Dendritic cell treated with granulocyte-macrophage colony-stimulating factor and Interleukin-4, amounts not matched to agents 40 ng/mL and 50 ng/mL, for 4 days (primary cell): ENCODE results near the gene TBC1D19.
"Not testable (repeated sequence)": the region's sequence is repeated elsewhere in the genome, so short reads cannot be mapped to it uniquely, and the experiment has no call there.

Experiments
- H3K27ac Mint-ChIP-seq: one replicate; pipeline ENCODE4 v1.8.0; 2022; ENCODE audit warnings: mild to moderate bottlenecking, mixed read lengths
- H3K27me3 Mint-ChIP-seq: one replicate; pipeline ENCODE4 v1.8.0; 2022; ENCODE audit warnings: mild to moderate bottlenecking, mixed read lengths
- H3K36me3 Mint-ChIP-seq: one replicate; pipeline ENCODE4 v1.8.0; 2022; ENCODE audit warnings: low read depth, mixed read lengths
- H3K4me1 Mint-ChIP-seq: one replicate; pipeline ENCODE4 v1.8.0; 2022; ENCODE audit warnings: low read depth, mixed read lengths
- H3K4me3 Mint-ChIP-seq: one replicate; pipeline ENCODE4 v1.8.0; 2022; ENCODE audit warnings: mild to moderate bottlenecking, moderate library complexity, mixed read lengths
- H3K9me3 Mint-ChIP-seq: one replicate; pipeline ENCODE4 v1.8.0; 2022; ENCODE audit warnings: mixed read lengths
- intact Hi-C: fragments of 100-400 bp; cut with micrococcal nuclease; formaldehyde crosslinking; loops from one replicate; pipeline ENCODE4 v1.15.0; 2022

Gene TBC1D19

DNA sequence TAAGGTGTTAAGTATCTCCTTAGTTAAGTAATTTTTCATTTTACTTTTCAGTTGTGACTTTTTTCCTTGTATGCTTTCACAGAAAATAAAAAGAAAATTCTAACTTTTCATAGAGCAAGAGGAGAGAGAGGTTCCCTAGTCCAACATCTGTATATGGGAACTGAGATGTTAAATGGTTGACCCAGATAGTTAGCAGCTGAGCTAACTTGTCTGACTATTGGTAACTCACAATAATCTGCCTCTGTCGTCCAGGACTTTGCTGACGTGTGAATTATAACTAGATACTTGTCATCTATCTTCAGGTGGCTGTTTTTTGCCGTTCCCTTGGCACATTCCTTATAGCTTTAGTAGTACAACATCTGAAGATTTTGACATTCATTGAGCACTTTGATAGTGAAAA lies 29.9 kb downstream of the TBC1D19 start:
- intact Hi-C loops, result no loop called here
- Mint-ChIP-seq H3K9me3 (no peaks in the 10 kb centered on the region), H3K27me3 (no peaks in the 10 kb centered on the region), H3K4me3 (no peak overlapping the region), H3K4me1 (peaks cover 6% of the 10 kb centered on the region), H3K36me3 (no peaks in the 10 kb centered on the region), H3K27ac (no peak overlapping the region)

DNA sequence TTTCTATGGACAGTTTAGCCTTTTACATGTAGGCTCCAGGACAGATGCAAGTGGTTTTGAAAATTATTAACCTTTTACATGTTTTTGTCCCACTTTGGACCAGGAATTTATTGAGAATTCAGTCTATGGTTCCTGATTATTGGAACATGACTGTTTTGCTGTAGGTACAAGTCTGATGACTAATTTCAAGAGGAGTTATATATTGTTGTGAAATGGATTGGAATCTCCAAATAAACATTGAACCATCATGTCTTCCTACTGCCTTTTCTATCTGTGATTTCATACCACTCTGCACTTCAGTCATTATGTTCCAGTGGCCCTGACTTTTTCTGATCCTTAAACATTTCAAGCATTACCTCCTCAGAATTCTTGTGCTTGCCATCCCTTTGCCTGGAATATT lies 35.9 kb downstream of the TBC1D19 start:
- peaks cover 13% of the 10 kb centered on the region for H3K4me1 Mint-ChIP-seq
- H3K27ac Mint-ChIP-seq, result no peak overlapping the region
- H3K27me3 Mint-ChIP-seq, result no peaks in the 10 kb centered on the region
- H3K36me3 Mint-ChIP-seq, result no peaks in the 10 kb centered on the region
- H3K9me3 Mint-ChIP-seq, result no peaks in the 10 kb centered on the region
- H3K4me3 Mint-ChIP-seq, result no peak overlapping the region
- intact Hi-C loops, result no loop called here

DNA sequence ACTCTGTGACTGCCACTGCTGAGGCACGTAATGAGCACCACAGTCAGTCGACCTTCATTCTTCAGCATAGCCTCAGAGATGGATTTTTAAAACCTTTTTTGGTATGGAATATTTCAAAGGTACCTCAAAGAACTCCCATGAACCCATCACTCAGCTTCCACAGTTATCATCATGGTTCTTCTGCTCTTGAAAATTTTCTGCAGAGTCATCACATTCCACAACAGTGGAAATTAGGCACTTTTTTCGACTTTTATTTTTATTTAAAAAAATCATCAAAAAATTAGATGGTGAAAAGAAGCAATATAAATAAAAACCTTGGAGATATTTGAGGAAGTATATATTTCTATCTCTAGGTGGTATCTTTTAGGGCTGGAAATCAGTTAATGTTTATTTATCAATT lies 37.5 kb downstream of the TBC1D19 start:
- intact Hi-C loops, result no loop called here
- H3K9me3 Mint-ChIP-seq, result no peaks in the 10 kb centered on the region
- no peaks in the 10 kb centered on the region for H3K36me3 Mint-ChIP-seq
- no peaks in the 10 kb centered on the region for H3K27me3 Mint-ChIP-seq
- no peak overlapping the region for H3K27ac Mint-ChIP-seq
- H3K4me1 Mint-ChIP-seq, result peaks cover 21% of the 10 kb centered on the region
- H3K4me3 Mint-ChIP-seq, result no peak overlapping the region

DNA sequence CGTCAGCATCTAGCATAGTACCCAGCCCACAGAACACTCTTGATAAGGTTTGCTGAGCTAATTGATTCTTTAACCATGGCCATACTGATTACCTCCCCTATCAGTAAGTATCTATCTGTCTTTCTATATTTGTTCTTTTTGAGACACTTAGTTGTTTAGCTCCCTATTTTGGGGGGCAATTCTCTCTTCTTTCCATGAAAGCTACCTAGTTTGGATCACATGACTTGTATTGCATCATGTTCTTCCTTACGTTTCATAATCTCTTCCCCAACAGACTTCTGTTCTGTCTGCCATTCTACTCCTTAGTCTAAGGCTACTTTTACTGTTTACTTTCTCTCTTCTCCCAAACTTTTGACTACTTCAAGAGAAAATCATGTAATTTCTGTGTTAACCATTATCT lies 39.0 kb downstream of the TBC1D19 start:
- no peaks in the 10 kb centered on the region for H3K36me3 Mint-ChIP-seq
- intact Hi-C loops, result no loop called here
- H3K27ac Mint-ChIP-seq, result no peak overlapping the region
- H3K27me3 Mint-ChIP-seq, result no peaks in the 10 kb centered on the region
- no peak overlapping the region for H3K4me3 Mint-ChIP-seq
- no peaks in the 10 kb centered on the region for H3K9me3 Mint-ChIP-seq
- H3K4me1 Mint-ChIP-seq, result peaks cover 21% of the 10 kb centered on the region

DNA sequence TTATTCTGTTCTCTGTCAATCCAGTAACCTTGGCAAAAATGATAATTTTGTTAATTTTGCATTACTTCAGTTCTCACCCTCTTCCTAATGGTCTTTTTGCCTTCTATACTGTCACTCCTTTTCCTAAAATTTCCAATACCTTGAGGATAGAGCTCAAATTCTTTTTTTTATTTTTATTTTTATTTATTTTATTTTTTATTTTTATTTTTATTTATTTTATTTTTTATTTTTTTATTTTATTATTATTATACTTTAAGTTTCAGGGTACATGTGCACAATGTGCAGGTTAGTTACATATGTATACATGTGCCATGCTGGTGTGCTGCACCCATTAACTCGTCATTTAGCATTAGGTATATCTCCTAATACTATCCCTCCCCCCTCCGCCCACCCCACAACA lies 42.8 kb downstream of the TBC1D19 start:
- H3K27ac Mint-ChIP-seq, H3K4me3 Mint-ChIP-seq, intact Hi-C loops, H3K36me3 Mint-ChIP-seq, H3K9me3 Mint-ChIP-seq, H3K27me3 Mint-ChIP-seq: not testable (repeated sequence)
- peaks cover 21% of the 10 kb centered on the region for H3K4me1 Mint-ChIP-seq

DNA sequence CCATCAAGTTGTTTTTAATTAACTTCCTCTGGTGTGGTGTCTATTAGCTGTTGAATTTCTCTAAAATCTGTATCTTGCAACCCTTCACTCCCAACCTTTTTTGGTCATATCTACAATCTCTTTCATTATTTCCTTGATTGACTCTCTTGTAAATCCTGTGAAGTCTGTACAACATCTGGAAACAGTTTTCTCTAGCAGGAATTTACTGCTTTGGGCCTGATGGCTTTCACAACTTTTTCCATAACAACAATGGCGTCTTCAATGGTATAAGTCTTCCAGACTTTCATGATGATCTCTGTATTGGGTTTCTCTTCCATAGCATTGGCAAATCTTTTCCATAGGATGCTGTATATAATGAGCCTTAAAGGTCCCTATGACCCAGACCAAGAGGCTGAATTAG lies 49.0 kb downstream of the TBC1D19 start:
- H3K4me1 Mint-ChIP-seq, result no peaks in the 10 kb centered on the region
- no peaks in the 10 kb centered on the region for H3K9me3 Mint-ChIP-seq
- H3K36me3 Mint-ChIP-seq, result no peaks in the 10 kb centered on the region
- no peak overlapping the region for H3K27ac Mint-ChIP-seq
- no peak overlapping the region for H3K4me3 Mint-ChIP-seq
- H3K27me3 Mint-ChIP-seq, result no peaks in the 10 kb centered on the region
- intact Hi-C loops, result no loop called here

DNA sequence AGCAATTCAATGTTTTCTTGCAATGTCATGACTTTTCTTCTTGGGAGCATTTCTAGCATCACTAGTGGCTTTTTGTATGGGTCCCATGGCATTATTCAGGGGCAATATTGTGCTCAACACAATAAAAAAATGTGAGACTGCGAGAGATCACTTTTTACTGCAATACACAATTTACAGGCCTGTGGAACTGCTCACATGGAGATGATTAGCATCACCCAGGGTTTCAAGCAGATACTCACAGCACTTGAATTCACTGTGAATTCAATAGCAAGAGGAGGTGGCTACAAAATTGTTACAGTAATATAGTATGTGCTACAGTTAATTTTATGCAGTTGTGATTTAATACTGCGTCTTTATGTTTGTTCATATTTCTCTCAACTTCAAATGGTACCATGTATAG lies 50.4 kb downstream of the TBC1D19 start:
- no peaks in the 10 kb centered on the region for H3K9me3 Mint-ChIP-seq
- no peaks in the 10 kb centered on the region for H3K36me3 Mint-ChIP-seq
- H3K4me3 Mint-ChIP-seq, result no peak overlapping the region
- no peaks in the 10 kb centered on the region for H3K4me1 Mint-ChIP-seq
- no peak overlapping the region for H3K27ac Mint-ChIP-seq
- no peaks in the 10 kb centered on the region for H3K27me3 Mint-ChIP-seq
- intact Hi-C loops, result no loop called here

DNA sequence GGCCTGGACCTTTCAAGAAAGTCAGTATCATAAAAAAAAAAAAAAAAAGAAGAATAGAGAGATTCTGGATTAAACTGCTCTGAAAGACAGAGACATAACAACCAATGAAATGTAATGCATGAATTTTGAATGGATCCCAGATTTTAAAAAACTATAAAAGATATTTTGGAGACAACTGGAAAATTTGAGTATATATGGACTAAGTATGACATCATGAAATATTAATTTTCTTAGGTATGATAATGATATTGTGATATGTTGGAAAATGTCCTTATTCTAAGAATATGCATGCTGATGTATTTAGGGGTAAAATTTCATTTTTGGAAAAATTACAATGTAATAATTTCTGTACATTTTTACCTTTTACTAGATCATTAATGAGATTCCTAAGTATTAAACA lies 52.6 kb downstream of the TBC1D19 start:
- Mint-ChIP-seq H3K4me1 (no peaks in the 10 kb centered on the region), H3K27me3 (no peaks in the 10 kb centered on the region), H3K36me3 (peaks cover 12% of the 10 kb centered on the region), H3K9me3 (no peaks in the 10 kb centered on the region), H3K27ac (no peak overlapping the region), H3K4me3 (no peak overlapping the region)
- intact Hi-C loops, result no loop called here

DNA sequence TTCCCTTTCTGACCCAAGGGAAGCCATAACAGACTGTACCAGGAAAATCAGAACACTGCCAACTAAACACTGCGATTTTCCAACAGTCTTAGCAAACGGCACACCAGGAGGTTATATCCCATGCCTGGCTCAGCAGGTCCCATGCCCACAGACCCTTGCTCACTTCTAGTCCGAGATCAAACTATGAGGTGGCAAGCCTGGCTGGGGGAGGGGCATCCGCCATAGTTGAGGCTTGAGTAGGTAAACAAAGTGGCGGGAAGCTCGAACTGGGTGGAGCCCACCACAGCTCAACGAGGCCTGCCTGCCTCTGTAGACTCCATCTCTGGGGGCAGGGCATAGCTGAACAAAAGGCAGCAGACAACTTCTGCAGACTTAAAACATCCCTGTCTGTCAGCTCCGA lies 56.8 kb downstream of the TBC1D19 start:
- H3K4me1 Mint-ChIP-seq, H3K27ac Mint-ChIP-seq, intact Hi-C loops, H3K9me3 Mint-ChIP-seq, H3K27me3 Mint-ChIP-seq, H3K4me3 Mint-ChIP-seq: not testable (repeated sequence)
- H3K36me3 Mint-ChIP-seq, result peaks cover 12% of the 10 kb centered on the region

DNA sequence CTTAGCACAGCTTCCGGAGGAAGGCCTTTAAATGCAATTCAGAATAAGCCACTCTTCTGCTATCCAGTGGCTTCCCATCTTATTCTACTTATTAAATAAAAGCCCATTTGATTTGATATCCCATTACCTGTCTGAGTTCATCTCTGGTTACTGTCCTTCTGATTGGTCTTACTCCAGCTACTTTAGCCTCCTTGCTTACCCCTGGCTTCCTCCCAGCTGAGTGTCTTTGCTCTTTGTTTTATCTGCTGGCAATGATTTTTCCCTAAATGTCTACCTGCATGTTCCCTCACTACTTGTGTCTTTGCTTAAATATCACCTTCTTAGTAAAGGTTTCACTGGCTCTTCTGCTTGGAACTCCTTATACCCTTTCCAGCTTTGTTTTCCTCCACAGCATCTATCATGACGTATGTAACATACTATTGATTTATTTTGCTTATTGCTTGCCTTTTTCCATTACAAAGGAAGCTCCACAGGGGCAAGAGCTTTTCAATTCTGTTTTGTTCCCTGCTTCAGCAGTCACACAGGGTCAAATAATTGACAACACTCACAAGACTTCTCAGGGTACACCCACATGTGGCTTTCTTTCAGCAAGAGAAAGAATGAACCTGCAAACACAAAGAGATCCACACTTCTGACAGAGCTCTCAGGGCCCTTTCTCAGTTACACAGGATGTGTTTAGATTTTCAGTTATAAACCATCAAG lies 63.8 kb downstream of the TBC1D19 start:
- intact Hi-C loops, result no loop called here
- Mint-ChIP-seq H3K4me1 (no peaks in the 10 kb centered on the region), H3K36me3 (no peaks in the 10 kb centered on the region), H3K27ac (no peak overlapping the region), H3K9me3 (peaks cover 5% of the 10 kb centered on the region), H3K4me3 (no peak overlapping the region), H3K27me3 (no peaks in the 10 kb centered on the region)

DNA sequence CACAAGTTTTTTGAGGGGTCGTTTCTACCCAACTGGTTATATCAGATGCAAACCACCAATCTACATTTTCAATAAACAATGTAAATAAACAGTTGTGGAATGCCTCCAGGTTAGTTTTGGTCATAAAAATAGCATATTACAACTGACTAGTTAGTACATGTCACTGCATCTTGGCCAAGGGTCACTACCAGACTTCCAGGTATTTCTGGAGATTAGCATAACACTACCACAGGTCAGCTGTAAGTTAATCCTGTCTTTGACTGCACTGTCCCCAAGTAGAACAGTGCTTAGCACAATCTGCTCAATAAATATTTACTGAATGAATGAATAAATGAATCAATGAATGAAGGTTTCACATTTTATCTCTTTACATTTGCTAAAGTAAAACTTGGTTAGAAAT lies 64.4 kb downstream of the TBC1D19 start:
- no peaks in the 10 kb centered on the region for H3K36me3 Mint-ChIP-seq

DNA sequence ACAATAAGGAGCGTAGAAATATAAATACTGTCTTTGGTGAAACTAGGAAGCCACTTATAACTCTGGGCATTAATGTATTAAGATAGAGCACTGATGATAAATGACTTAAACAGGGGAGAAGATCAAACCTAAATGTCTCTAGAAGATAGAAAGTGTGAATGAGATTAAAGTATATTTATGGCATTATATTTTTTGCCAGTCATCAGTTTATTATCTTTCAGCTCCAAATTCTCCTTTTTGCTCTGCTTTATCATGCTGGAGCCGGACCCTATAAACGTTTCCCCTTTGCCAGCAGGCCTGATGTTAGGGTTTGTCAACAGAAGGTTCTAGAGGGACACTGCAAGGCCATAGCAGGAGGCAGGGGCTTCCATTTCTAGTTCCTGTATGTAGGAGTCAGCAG lies 76.4 kb downstream of the TBC1D19 start:
- Mint-ChIP-seq H3K36me3 (no peaks in the 10 kb centered on the region), H3K27ac (no peak overlapping the region), H3K27me3 (no peaks in the 10 kb centered on the region), H3K9me3 (no peaks in the 10 kb centered on the region), H3K4me3 (no peak overlapping the region), H3K4me1 (no peaks in the 10 kb centered on the region)
- intact Hi-C loops, result no loop called here

More for the DNA sequence above, 64.4 kb downstream of the TBC1D19 start:
- Mint-ChIP-seq H3K4me1 (no peaks in the 10 kb centered on the region), H3K9me3 (peaks cover 10% of the 10 kb centered on the region), H3K4me3 (no peak overlapping the region), H3K27ac (no peak overlapping the region), H3K27me3 (no peaks in the 10 kb centered on the region)
- intact Hi-C loops, result no loop called here

DNA sequence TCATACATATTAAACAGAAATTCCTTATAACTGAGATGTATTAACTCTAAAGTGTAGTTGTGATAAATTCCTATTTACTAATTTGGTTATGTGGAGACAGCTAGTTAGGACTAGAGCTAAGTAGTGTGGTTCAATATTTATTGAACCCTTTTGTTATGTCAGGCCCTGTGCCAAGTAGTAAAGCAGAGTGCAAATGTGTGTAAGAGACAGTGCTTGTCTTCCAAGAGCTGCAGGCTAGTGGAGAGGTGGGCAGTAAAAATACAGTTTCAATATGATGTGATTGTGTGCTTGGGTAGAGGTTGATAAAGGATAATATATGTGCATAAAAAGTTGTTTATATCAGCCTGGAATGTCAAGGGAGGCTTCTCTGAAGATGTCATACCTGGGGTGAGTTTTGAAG lies 80.0 kb downstream of the TBC1D19 start:
- no peaks in the 10 kb centered on the region for H3K4me1 Mint-ChIP-seq
- H3K4me3 Mint-ChIP-seq, result no peak overlapping the region
- H3K36me3 Mint-ChIP-seq, result no peaks in the 10 kb centered on the region
- no peaks in the 10 kb centered on the region for H3K9me3 Mint-ChIP-seq
- intact Hi-C loops, result no loop called here
- no peak overlapping the region for H3K27ac Mint-ChIP-seq
- H3K27me3 Mint-ChIP-seq, result no peaks in the 10 kb centered on the region

DNA sequence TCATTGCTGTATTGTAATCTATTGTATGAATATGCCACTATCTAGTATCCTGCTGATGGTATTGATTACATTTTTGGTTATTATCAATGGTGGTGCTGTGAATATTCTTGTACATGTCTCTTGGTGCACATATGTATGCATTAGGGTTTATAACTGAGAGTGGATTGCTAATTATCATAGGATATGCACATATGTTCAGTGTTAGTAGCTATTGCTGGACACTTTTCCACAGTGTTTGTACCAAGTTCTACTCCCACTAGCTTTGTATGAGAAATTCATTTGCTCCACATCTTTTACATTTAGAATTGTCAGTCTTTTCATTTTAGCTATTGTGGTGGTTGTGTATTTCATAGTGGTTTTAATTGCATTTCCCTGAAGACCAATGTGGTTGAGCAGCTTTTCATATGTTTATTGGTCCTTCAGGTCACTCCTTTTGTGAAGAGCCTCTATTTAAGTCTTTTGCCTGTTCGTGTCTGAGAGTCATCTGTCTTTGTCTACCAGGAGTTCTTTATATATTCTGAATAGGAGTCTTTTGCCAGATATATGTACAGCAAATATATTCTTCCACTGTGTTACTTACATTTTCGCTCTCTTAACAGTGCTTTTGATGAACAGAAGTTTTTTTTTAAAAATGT lies 87.1 kb downstream of the TBC1D19 start:
- Mint-ChIP-seq H3K4me3 (no peak overlapping the region), H3K27ac (no peak overlapping the region), H3K27me3 (no peaks in the 10 kb centered on the region), H3K36me3 (no peaks in the 10 kb centered on the region), H3K4me1 (no peaks in the 10 kb centered on the region), H3K9me3 (no peaks in the 10 kb centered on the region)
- intact Hi-C loops, result no loop called here
